Heart left ventricle (tissue), 13 donors: ENCODE measurements around the gene BEND6.

Source experiments
- CTCF ChIP-seq, 12 donors: fragments of 200-600 bp; sonication (generic) in 4 of 12; IDR thresholded peaks; one replicate each; pipeline versions ENCODE4 v1.5.0 to v1.8.0; 2018 to 2022; ENCODE audit warnings: antibody characterized with exemption in 12 of 12, mild to moderate bottlenecking in 5 of 12
- POLR2A ChIP-seq, 2 donors: fragments of 450-650 bp; IDR thresholded peaks; one replicate each; pipeline ENCODE4 v1.6.1; 2017; ENCODE audit warnings: antibody characterized with exemption in 2 of 2, mild to moderate bottlenecking in 2 of 2, moderate library complexity in 2 of 2
- donor health status: ischemic (EF 13 %, LVEDD 7.1; RV severe dilation, severe dysfunction).
- donor health status: DM: no; HTN: yes; CAD: no.
- donor health status: DM: no; HTN: no; CAD: no.
- donor health status: ischemic (EF 25% LVEDD 6.9; RV normal size, moderate dysfunction).
- donor health status: ischemic (EF 25% LVEDD 5.7; RV mildly dilated, moderate dysfunction).
- donor health status: ischemic (EF 35%, LVEDD 5.7; RV mildly dilated, moderate dysfunction).
- donor health status: nonischemic (EF 11% LVEDD 7.7; RV severe dilation, severe dysfunction).
- donor health status: DM: yes; HTN: yes; CAD: no.
- donor health status: PGD.
- donor health status: ischemic (EF 29% LVEDD 5.4; RV normal size, mild dysfunction).
- donor health status: nonischemic (EF 23%, LVEDD 6.1; RV moderate dilation, normal function).

- TF ChIP-seq CTCF (IDR thresholded peaks at IDR 0.05) (no peak), POLR2A (IDR thresholded peaks at IDR 0.05) (no peak)
Measured at GRCh38 chr6:56913285-56914074, 41.4 kb upstream of the BEND6 start.
